ENCODE results near the gene FOXP2.

GRCh38 chr7:114432061-114432460, 17.4 kb downstream of the FOXP2 start:
- TF ChIP-seq EHF (CRISPR knock-in tag; IDR thresholded peaks at IDR 0.05) = no peak
- TF ChIP-seq CTCF (IDR thresholded peaks at IDR 0.05) = no peak
- TF ChIP-seq EP300 (IDR thresholded peaks at IDR 0.05) = no peak
- TF ChIP-seq MAX (IDR thresholded peaks at IDR 0.05) = no peak
- no peak for TF ChIP-seq RCOR1 (IDR thresholded peaks at IDR 0.05; ENCODE audit: low read depth, low read length)
- TF ChIP-seq RFX5 (IDR thresholded peaks at IDR 0.05) = no peak
